ENCODE data around the gene WASF2.
"Not testable (repeated sequence)": the region's sequence is repeated elsewhere in the genome, so short reads cannot be mapped to it uniquely, and the experiment has no call there.

The WASF2 gene

GRCh38 chr1:27521861-27522431, 32.0 kb upstream of the WASF2 start:
- no peak for DNase-seq (ENCODE audit: low read depth in 2 of 2)

GRCh38 chr1:27521336-27521831, 31.4 kb upstream of the WASF2 start:
- no peak for DNase-seq (ENCODE audit: low read depth in 2 of 2)

GRCh38 chr1:27520651-27521050, 30.7 kb upstream of the WASF2 start:
- no peak for DNase-seq (ENCODE audit: low read depth in 2 of 2)

- no peak for DNase-seq (ENCODE audit: low read depth in 2 of 2)
Observed at GRCh38 chr1:27519331-27520258, 29.6 kb upstream of the WASF2 start.

GRCh38 chr1:27518808-27519207, 28.8 kb upstream of the WASF2 start:
- DNase-seq (ENCODE audit: low read depth in 2 of 2) = no peak

GRCh38 chr1:27517907-27518718, 28.1 kb upstream of the WASF2 start:
- no peak for DNase-seq (ENCODE audit: low read depth in 2 of 2)

- DNase-seq (ENCODE audit: low read depth in 2 of 2) = no peak
Observed at GRCh38 chr1:27517301-27517700, 27.3 kb upstream of the WASF2 start.

- DNase-seq (ENCODE audit: low read depth in 2 of 2) = no peak
Observed at GRCh38 chr1:27515626-27516025, 25.7 kb upstream of the WASF2 start.

- no peak for DNase-seq (ENCODE audit: low read depth in 2 of 2)
Observed at GRCh38 chr1:27513958-27514357, 24.0 kb upstream of the WASF2 start.

- no peak for DNase-seq (ENCODE audit: low read depth in 2 of 2)
Observed at GRCh38 chr1:27513528-27513927, 23.6 kb upstream of the WASF2 start.

GRCh38 chr1:27509127-27510080, 19.4 kb upstream of the WASF2 start:
- DNase-seq (ENCODE audit: low read depth in 2 of 2) = no peak

- DNase-seq (ENCODE audit: low read depth in 2 of 2) = no peak
Observed at GRCh38 chr1:27507960-27508665, 18.1 kb upstream of the WASF2 start.

- DNase-seq (ENCODE audit: low read depth in 2 of 2) = no peak
Observed at GRCh38 chr1:27506703-27507102, 16.7 kb upstream of the WASF2 start.

GRCh38 chr1:27505420-27505680, 15.4 kb upstream of the WASF2 start:
- DNase-seq (ENCODE audit: low read depth in 2 of 2) = no peak

GRCh38 chr1:27504588-27505419, 14.8 kb upstream of the WASF2 start:
- no peak for DNase-seq (ENCODE audit: low read depth in 2 of 2)

GRCh38 chr1:27503844-27504587, 14.0 kb upstream of the WASF2 start:
- no peak for DNase-seq (ENCODE audit: low read depth in 2 of 2)

- no peak for DNase-seq (ENCODE audit: low read depth in 2 of 2)
Observed at GRCh38 chr1:27503033-27503432, 13.1 kb upstream of the WASF2 start.

GRCh38 chr1:27501159-27501558, 11.2 kb upstream of the WASF2 start:
- DNase-seq (ENCODE audit: low read depth in 2 of 2) = not testable (repeated sequence)

- DNase-seq (ENCODE audit: low read depth in 2 of 2) = no peak
Observed at GRCh38 chr1:27499142-27499541, 9.2 kb upstream of the WASF2 start.
